ENCODE data around the gene TMPRSS9.

DNA sequence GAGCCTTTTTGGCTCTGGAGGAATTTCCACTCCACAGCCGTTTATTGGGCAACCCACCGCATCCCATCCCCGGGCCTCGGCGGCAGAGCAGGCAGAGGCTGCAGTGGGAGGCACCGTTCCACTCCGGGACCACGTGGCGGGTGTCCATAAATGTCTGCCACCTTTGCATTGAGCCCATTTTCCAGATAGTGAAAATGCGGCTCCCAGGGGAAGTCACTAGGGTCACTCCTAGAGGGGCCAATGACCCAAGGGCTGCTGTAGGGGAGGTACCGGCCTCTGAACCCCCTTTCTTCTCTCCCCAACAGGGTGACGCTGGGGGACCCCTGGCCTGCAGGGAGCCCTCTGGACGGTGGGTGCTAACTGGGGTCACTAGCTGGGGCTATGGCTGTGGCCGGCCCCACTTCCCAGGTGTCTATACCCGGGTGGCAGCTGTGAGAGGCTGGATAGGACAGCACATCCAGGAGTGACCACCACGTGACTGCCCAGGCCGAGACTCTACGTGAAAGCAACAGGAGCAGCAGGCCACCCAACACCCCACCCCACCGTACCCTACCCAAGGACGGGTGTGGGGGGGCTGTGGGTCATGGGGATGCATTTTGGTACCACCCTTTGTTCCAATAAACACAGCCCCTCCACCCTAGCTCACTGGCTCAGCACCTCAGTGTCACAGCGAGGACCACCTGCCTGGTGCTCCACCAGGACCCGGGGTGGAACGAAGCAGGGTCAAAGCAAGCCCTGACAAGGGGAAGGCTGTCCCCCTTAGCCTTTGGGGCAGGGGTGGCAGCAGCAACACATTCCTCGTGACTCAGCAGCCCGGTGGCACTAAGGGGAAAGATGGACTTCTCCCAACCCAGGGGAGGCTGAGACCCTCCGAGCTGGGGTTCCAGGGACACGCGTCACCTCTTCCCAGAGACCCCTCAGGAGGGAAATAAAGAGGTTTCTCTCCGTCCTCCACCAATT is 65.8 kb downstream of the TMPRSS9 start:
- TF ChIP-seq FOXM1 (IDR thresholded peaks at IDR 0.05; ENCODE audit: borderline replicate concordance, low read depth) (no peak), YY1 (IDR thresholded peaks at IDR 0.05; ENCODE audit: low read depth) (no peak), MAX (IDR thresholded peaks at IDR 0.05) (no peak), TCF12 (IDR thresholded peaks at IDR 0.05; ENCODE audit: low read depth) (no peak), TEAD4 (IDR thresholded peaks at IDR 0.05) (no peak), EP300 (IDR thresholded peaks at IDR 0.05; ENCODE audit: borderline replicate concordance) (no peak)
- TF ChIP-seq, protein P1, sequence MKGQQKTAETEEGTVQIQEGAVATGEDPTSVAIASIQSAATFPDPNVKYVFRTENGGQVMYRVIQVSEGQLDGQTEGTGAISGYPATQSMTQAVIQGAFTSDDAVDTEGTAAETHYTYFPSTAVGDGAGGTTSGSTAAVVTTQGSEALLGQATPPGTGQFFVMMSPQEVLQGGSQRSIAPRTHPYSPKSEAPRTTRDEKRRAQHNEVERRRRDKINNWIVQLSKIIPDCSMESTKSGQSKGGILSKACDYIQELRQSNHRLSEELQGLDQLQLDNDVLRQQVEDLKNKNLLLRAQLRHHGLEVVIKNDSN (IDR thresholded peaks at IDR 0.05) = no peak

Data from Ishikawa (cell line).